ENCODE measurements around the gene SF1.

Gene SF1

GRCh38 chr11:64784813-64785581, 6.7 kb upstream of the SF1 start:
- DNase-seq (ENCODE audit: low read depth in 2 of 2): no peak

DNA sequence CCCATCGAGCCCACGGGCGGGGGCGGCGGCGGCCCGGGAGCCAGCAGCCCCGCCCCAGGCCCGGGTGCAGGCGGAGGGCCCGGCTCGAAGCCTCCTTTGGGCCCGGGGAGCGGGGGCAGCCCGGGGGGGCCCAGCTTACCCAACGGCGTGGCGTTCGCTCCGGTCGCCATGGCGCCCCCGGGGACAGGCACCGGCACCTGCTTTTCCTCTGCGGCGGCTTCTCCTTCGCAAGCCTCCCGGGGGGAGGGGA, 194 bp downstream of the SF1 start:
- no peak for DNase-seq (ENCODE audit: low read depth in 2 of 2)

- peak; percentile 77 to 79 for DNase-seq (ENCODE audit: low read depth in 2 of 2)
Observed at GRCh38 chr11:64777449-64778222, 706 bp downstream of the SF1 start.

DNA sequence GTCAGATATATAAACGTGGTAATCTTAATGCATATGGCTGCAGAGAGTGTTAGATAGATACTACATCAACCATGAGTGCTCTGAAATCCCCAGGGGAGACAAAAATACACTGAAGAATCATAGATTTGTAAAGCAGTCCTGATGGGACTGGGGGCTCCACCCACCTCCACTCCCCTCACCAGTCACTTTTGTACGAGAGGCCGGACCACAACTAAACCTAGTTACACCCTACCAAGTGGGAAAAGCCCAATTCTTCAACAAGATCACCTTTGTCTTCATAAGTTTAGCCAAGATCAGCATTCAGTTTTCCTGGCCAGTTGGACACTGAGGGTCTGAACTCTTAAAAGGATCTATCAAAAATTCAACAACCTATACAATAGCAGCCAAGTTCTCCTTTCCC, 1.5 kb downstream of the SF1 start:
- DNase-seq (ENCODE audit: low read depth in 2 of 2): no peak

DNA sequence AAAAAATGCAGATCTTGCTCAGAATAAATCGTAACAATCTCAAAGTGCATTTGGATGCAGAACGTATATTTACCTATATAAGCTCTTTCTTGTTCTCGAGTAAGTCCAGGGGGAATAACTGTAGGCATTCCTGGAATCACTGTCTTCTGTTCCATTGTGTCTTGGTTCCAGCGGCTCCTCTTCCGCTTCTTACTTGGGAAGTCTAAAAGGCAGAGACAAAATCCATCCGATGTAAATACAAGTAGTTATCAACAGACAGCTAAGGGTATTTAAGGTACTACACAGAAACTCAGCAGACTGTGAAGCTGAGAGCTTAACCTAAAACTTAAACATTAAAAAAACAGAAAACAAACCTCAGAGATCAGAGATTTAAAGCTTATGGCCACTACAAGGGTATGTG, 1.9 kb downstream of the SF1 start:
- no peak for DNase-seq (ENCODE audit: low read depth in 2 of 2)

GRCh38 chr11:64774144-64774543, 4.2 kb downstream of the SF1 start:
- no peak for DNase-seq (ENCODE audit: low read depth in 2 of 2)

DNA sequence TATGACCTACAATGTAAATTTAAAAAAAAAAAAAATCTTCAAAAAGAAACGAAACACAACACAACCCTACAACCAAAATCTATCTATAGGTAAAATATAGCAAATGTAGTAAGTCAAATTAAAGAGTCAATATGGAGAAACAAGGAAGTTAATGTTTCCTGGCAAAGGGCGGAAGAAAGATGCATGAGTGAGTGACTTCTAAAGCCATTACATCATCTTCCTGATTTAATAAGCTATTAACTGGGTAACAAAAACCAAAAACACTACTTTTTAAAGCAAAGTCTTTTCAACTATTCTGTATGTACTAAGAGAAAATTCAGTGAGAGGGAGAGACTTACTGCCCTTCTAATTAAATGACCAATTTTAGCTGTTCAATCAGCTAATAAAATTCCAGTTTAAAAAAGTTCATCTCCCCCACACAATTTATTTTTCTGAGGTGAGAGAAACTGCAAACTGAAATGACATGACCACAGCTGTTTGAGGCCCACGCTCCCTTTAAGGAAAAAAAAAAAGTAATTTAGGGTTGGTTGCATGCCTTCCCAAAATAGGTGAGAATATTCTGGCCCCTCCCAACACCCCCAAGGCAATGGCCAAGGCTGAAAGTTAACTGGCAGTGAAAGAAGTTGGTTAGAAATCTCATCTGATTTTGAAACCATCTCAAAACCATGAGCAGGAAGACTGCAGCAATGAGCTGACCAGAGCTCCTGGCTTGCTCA, 5.9 kb downstream of the SF1 start:
- no peak for DNase-seq (ENCODE audit: low read depth in 2 of 2)

DNA sequence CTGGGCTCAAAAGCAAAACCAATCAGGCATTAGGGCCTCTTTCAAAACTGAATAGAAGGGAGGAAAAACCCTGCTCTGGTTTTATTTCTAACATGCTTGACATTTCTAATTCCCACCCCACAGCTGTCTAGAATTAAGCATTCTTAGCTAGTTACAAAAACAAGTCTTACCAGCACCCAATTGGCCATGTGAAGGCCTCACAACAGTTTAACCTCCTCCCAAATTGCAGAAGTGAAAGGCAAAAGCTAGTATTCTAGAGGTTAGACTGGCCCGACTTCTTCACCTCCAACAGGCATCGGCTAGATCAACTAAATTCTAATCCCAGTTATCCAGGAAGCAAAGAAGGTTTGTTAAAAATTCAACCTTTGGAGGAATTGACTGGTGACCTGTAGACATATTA, 6.5 kb downstream of the SF1 start:
- DNase-seq (ENCODE audit: low read depth in 2 of 2): no peak

- DNase-seq (ENCODE audit: low read depth in 2 of 2): no peak
Observed at GRCh38 chr11:64770120-64770519, 8.2 kb downstream of the SF1 start.

GRCh38 chr11:64769283-64769682, 9.1 kb downstream of the SF1 start:
- no peak for DNase-seq (ENCODE audit: low read depth in 2 of 2)

- no peak for DNase-seq (ENCODE audit: low read depth in 2 of 2)
Observed at GRCh38 chr11:64768300-64768694, 10.0 kb downstream of the SF1 start.

DNA sequence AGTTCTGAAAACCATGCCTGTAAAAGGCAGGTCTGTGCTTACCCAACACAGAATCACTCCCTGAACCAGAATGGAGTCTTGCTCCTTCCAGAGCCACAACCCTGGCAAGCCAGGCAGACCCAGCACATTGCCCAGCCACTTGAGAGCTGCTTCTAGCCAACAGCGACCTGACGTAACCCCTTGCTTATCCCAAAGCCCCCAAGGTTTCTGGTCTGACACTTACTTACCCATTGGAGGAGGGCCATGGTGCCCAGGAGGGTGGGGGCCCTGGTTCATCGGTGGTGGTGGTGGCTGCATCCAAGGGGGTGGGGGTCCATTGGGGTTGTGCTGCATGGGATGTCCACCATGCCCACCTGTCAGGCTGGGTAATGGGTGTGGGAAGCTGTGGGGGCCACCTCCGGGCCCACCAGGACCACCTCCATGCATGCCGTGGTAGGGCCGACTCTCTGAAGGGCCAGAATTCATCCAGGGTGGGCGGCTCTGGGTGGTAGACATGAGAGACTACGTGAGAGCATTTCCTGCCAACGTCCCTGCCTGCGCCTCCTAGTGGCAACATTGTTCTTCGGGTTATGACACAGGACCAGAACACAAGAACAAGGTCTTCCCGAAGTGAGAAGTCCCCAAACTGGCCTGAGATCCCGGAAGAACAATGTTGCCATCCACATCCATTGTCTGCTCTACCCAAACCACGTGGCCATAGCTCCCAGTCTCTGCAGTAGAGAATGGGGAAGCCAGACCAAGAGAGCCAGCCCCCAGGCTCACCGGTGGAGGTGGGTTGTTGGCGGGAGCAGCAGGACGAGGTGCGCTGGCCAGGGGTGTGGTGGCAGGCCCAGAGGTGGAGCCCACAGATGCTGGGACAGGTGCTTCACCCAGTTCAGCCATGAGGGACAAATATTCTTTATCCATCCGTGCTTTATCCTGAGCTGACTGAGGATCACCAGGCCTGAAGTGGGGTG, 10.7 kb downstream of the SF1 start:
- peak; percentile 65 to 73 for DNase-seq (ENCODE audit: low read depth in 2 of 2)

GRCh38 chr11:64766881-64767280, 11.5 kb downstream of the SF1 start:
- no peak for DNase-seq (ENCODE audit: low read depth in 2 of 2)

- no peak for DNase-seq (ENCODE audit: low read depth in 2 of 2)
Observed at GRCh38 chr11:64765851-64766665, 12.3 kb downstream of the SF1 start.

- DNase-seq (ENCODE audit: low read depth in 2 of 2): no peak
Observed at GRCh38 chr11:64765291-64765850, 13.0 kb downstream of the SF1 start.

DNA sequence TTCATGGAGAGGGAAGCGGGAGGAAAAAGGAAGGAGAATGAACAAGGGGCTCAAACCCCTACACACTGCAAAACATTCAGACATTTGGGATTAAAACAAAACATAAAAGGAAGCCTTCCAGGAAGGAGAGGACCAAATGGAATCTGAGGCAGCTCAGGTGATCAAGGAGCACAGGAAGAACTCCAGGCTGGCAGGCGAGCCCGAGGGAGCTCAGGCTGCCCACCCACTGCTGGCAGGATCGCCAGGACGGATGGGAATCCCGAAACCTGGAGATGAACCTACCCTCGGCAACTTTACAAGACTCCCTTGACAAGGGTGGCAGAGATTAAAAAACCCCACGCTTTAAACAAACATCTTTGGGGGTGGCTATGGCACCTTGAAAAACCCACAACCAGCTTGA, 13.6 kb downstream of the SF1 start:
- DNase-seq (ENCODE audit: low read depth in 2 of 2): no peak

- no peak for DNase-seq (ENCODE audit: low read depth in 2 of 2)
Observed at GRCh38 chr11:64764040-64764611, 14.2 kb downstream of the SF1 start.

DNA sequence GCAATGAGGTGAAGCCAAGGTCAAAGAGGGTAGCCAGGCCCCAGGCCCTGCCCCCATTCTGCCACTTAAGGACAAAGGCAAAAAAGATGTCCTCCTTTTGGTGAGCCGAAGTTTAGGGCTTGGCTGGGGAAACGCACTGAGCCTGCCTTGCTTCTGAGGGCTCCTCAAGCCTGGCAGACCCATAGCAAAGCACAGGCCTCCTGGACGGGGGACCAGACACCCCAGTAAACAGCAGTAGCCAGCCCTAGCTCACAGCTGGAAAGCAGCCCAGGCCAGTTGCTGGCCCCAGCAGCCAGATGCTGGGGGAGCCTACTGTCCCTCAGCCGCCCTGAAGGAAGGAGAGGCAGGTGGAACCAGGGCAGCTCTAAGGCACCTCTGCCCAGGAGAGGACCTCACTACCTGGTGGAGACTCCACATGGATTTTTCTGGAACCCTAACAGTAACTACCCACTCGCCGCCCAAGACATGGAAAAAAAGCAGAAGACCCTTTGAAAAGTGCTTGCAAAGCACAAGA, 14.8 kb downstream of the SF1 start:
- DNase-seq (ENCODE audit: low read depth in 2 of 2): no peak

DNA sequence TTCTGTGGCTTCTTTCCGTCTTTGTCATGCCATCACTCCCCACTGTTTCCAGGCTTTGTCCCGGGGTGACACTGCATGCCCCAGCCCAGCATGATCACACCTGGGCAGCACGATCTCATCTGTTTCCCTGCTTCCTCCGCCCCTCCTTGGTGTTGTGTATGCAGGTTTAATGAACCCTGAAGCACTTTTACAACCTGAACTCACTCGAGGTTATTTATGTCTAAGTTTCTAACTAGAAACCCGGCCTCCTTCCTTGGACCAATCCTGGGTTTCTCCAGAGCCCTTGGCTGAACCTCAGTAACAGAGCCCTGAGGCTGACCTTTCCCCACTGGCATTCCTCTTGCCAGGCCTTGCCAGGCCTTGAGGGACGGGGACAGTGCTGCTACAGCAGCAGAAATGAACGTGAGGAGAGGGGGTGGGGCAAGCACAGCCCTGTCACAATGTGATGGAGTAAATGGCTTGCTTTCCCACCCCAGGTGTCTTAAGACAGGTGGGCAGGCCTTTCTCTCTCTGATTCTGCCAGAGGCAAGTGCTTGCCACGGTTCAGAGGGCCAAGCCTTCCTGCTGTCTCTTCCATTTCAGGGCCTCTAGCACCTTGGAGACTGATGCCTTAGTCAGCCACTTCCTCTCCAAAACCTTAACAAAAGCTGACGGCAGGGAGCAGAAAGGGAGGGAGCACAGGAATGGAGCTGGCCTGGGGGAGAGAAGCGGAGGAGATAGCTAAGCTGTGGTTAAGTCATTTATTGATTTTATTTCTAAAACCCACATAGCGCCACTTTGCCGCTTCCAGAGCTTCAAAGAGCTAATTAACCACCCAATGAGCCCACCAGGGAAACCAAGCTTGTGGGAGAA, 15.4 kb downstream of the SF1 start:
- no peak for DNase-seq (ENCODE audit: low read depth in 2 of 2)

Data from stimulated activated CD4-positive, alpha-beta T cell treated with anti-CD3 and anti-CD28 coated beads, Interleukin-1b, Interleukin-23, amount 100 ng/mL, for 4 hours (primary cell).